NB4 (cell line): ENCODE results near the gene EID2.

Experiments
- CTCF ChIP-seq: IDR thresholded peaks from one replicate; pipeline ENCODE4 v1.5.1; 2012; ENCODE audit warnings: low read depth, low read length
- MYC ChIP-seq: IDR thresholded peaks from 2 replicates; pipeline ENCODE4 v1.6.1; 2011; ENCODE audit warnings: low read depth, low read length
- POLR2A ChIP-seq: IDR thresholded peaks from 2 replicates; pipeline ENCODE4 v1.6.1; 2011; ENCODE audit warnings: mild to moderate bottlenecking; ENCODE audit not compliant: insufficient read length; ENCODE audit errors: extremely low read depth
- TF ChIP-seq, protein P1 (sequence below): IDR thresholded peaks from 2 replicates; pipeline ENCODE4 v1.6.1; 2011; ENCODE audit warnings: low read depth, low read length

GRCh38 chr19:39512988-39513387, 27.0 kb downstream of the EID2 start:
- no peak for TF ChIP-seq CTCF
- TF ChIP-seq, protein P1, sequence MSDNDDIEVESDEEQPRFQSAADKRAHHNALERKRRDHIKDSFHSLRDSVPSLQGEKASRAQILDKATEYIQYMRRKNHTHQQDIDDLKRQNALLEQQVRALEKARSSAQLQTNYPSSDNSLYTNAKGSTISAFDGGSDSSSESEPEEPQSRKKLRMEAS, result no peak
- no peak for TF ChIP-seq POLR2A
- TF ChIP-seq MYC, result no peak
